G401 (cell line): ENCODE measurements around the gene AQP3. TPM values are rescaled to one million over a fixed set of nuclear protein-coding genes. Genes with fewer than 3 reads are reported as not detected.
A peak's percentile ranks its signal among the peaks of the same experiment; 100 is the strongest.
"Not testable (repeated sequence)": the region's sequence is repeated elsewhere in the genome, so short reads cannot be mapped to it uniquely, and the experiment has no call there.

ENCODE experiments used
- DNase-seq: peaks from one replicate; pipeline ENCODE4 v3.0.0-alpha.2; 2015; ENCODE audit warnings: low spot score
- in situ Hi-C: cut with HindIII; loops from 2 replicates; pipeline ENCODE4 v1.10.0; 2016; ENCODE audit warnings: low sequenced_read_pairs, mixed read lengths
- total RNA-seq: library from RNA; depleted of rRNA; stranded (reverse); fragments of >200 nt; shearing (Covaris generic); gene quantifications from 2 replicates; pipeline ENCODE4 v1.2.3, GENCODE V29; 2014; rRNA removed

The AQP3 gene
- total RNA-seq, 1 experiment from 2014 or later = not detected

DNA sequence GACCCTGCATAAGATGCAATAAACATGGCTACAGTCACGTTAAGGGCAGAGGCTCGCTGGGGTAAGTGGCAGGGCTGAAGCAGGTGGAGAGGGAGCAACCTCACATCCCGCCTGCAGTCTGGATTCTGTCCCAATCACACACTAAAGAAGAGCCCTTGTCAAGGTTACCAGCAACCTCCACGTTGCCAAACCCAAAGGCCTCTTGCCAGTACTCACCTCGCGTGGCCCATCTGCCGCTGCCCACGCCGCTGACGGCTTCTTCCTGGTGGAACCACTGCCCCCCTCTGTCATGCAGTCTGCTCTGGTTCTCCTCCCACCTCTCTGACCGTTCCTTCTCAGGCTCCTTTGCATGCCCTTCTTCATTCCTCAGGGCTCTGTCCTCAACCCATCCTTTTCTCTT lies 53.8 kb downstream of the AQP3 start:
- in situ Hi-C loops = no loop called here
- peak; percentile 91 for DNase-seq

DNA sequence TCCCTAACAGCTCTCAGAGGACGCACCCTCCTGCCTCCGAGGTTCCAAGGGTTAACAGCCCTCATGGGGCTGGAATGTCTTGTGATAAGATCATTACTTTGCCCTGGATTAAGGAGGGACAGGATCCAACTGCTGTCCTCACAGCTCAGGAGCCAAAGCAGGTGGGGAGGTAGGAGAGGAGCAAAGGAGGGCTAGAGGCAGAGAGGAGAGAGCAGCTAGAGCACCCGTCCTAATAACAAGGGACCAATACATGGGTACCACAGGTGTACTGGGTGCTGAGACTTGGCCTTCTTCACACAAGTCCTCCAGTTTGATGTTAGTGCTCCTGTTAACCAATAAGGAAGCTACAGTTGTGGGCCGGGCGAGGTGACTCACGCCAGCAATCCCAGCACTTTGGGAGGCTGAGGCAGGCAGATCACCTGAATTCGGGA lies 54.8 kb downstream of the AQP3 start:
- DNase-seq, in situ Hi-C loops: not testable (repeated sequence)

Other genes starting within 250 kb of the AQP3 start
- not detected in 2 replicates for gene SPINK4, start 207.4 kb downstream of the AQP3 start, total RNA-seq
- gene BAG1, start 182.9 kb downstream of the AQP3 start, total RNA-seq = 58.1 and 84.4 TPM in 2 replicates
- gene CHMP5, start 182.5 kb downstream of the AQP3 start, total RNA-seq = 70.0 and 93.2 TPM in 2 replicates
- gene NFX1, start 157.1 kb downstream of the AQP3 start, total RNA-seq = 14.8 and 17.4 TPM in 2 replicates
- 0.17 TPM in 1 of 2 replicates, not detected in the other for gene AQP7, start 45.0 kb downstream of the AQP3 start, total RNA-seq
- 21.8 and 33.8 TPM in 2 replicates for gene NOL6, start 26.3 kb upstream of the AQP3 start, total RNA-seq
- gene ANKRD18B, start 76.7 kb upstream of the AQP3 start, total RNA-seq = 3.2 and 20.1 TPM in 2 replicates